Thoracic aorta (tissue), 2 donors: ENCODE results near the gene SH3RF1. TPM values are rescaled to one million over a fixed set of nuclear protein-coding genes. Genes with fewer than 3 reads are reported as not detected.
"Not testable (repeated sequence)": the region's sequence is repeated elsewhere in the genome, so short reads cannot be mapped to it uniquely, and the experiment has no call there.

ENCODE experiments used
- ATAC-seq: fragments of 150-250 bp; one replicate; pipeline ENCODE4 v1.8.0; 2017; ENCODE audit warnings: low read depth; ENCODE audit not compliant: insufficient number of reproducible peaks, low FRiP score
- DNase-seq: peaks from one replicate; pipeline ENCODE4 v3.0.0-alpha.2; 2020; ENCODE audit warnings: low spot score
- H3K27ac ChIP-seq, 2 donors: fragments of 200-600 bp; sonication (generic); 1 replicate in 1 of 2; 2 replicates in 1 of 2; pipeline ENCODE4 v1.5.1; 2016; ENCODE audit warnings: mild to moderate bottlenecking in 2 of 2, moderate library complexity in 2 of 2
- H3K27me3 ChIP-seq: fragments of 200-600 bp; sonication (generic); replicated peaks from 2 replicates; pipeline ENCODE4 v1.6.0; 2016; ENCODE audit warnings: mild to moderate bottlenecking; ENCODE audit not compliant: insufficient read depth
- H3K36me3 ChIP-seq: fragments of 200-600 bp; sonication (generic); one replicate; pipeline ENCODE4 v1.5.1; 2016
- H3K4me1 ChIP-seq, 2 donors: fragments of 200-600 bp; sonication (generic); 1 replicate in 1 of 2; 2 replicates in 1 of 2; pipeline versions ENCODE4 v1.5.1 to v1.6.0; 2016; ENCODE audit warnings: low read depth in 2 of 2, mild to moderate bottlenecking in 1 of 2; ENCODE audit not compliant: control insufficient read depth in 1 of 2
- H3K4me3 ChIP-seq: fragments of 200-600 bp; sonication (generic); 2 replicates; pipeline ENCODE4 v1.5.1; 2016; ENCODE audit warnings: mild to moderate bottlenecking
- H3K9me3 ChIP-seq: fragments of 200-600 bp; sonication (generic); 2 replicates; pipeline ENCODE4 v1.5.1; 2016
- total RNA-seq, 2 donors: library from RNA; depleted of rRNA; stranded (reverse); fragments of >200 nt; gene quantifications; one replicate each; pipeline versions ENCODE4 v1.1.0 to v1.2.3, GENCODE V29; 2016
- TF ChIP-seq, protein P1 (sequence below): fragments of 200-600 bp; sonication (generic); IDR thresholded peaks from one replicate; pipeline ENCODE4 v1.5.1; 2019; ENCODE audit warnings: antibody characterized with exemption

The SH3RF1 gene
- total RNA-seq, 2 donors from 2014 or later: 21.9 to 24.6 TPM

DNA sequence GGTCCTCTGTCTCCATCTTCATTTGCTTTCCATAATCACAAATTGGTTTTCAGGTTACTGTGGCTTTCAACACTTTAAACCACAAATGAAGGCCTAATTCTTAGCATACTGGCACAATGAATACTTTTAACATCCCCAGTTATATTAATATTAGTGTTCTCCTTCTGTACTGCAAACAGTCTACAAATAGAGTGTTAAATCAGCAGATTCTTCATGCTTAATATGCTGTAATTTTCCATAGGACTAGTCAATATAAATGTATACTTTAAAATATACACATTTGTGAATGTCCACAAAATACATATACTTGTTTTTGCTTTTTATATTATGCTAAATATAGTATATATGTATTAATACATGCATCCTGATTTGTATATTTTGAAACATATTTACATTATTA is 72.6 kb downstream of the SH3RF1 start:
- Histone ChIP-seq H3K27ac (no peak overlapping the region), H3K4me3 (no peak overlapping the region), H3K4me1 (peaks cover 14 to 29% of the 10 kb centered on the region in 2 donors), H3K27me3 (no peaks in the 10 kb centered on the region), H3K9me3 (peaks cover 5% of the 10 kb centered on the region), H3K36me3 (no peaks in the 10 kb centered on the region)
- DNase-seq (no peak), ATAC-seq (no peak)
- TF ChIP-seq, protein P1, sequence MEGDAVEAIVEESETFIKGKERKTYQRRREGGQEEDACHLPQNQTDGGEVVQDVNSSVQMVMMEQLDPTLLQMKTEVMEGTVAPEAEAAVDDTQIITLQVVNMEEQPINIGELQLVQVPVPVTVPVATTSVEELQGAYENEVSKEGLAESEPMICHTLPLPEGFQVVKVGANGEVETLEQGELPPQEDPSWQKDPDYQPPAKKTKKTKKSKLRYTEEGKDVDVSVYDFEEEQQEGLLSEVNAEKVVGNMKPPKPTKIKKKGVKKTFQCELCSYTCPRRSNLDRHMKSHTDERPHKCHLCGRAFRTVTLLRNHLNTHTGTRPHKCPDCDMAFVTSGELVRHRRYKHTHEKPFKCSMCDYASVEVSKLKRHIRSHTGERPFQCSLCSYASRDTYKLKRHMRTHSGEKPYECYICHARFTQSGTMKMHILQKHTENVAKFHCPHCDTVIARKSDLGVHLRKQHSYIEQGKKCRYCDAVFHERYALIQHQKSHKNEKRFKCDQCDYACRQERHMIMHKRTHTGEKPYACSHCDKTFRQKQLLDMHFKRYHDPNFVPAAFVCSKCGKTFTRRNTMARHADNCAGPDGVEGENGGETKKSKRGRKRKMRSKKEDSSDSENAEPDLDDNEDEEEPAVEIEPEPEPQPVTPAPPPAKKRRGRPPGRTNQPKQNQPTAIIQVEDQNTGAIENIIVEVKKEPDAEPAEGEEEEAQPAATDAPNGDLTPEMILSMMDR: no peak

DNA sequence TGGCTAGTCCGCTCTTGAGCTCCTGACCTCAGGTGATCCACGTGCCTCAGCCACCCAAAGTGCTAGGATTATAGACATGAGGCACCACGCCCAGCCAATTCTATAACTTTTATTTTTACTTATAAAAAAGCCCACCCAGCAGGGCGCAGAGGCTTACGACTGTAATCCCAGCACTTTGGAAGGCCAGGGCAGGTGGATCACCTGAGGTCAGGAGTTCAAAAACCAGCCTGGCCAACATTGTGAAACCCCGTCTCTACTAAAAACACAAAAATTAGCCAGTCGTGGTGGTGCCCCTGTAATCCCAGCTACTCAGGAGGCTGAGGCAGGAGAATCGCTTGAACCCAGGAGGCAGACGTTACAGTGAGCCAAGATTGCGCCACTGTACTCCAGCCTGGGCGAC is 73.5 kb downstream of the SH3RF1 start:
- not testable (repeated sequence) for ATAC-seq, DNase-seq, H3K27me3 ChIP-seq, H3K4me3 ChIP-seq, H3K9me3 ChIP-seq, H3K27ac ChIP-seq, H3K36me3 ChIP-seq
- H3K4me1 ChIP-seq: peaks cover 6 to 19% of the 10 kb centered on the region in 2 donors

DNA sequence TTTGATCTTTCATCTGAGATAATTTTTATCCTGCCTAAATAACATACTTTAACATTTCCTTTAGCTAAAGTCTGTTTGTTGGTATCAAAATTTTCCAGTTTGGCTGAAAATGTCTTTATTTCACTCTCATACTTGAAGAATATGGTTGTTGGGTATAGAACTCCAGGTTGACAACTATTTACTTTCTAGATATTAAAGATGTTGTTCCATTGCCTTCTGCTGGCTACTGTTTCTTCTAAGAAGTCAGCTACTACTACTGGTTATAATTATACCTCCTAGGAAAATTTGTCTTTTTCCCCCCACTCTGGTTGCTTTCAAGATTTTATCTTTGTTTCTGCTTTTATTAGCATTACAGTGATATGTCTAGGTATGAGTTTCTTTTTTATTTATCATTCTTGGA is 75.7 kb downstream of the SH3RF1 start:
- H3K27me3 ChIP-seq: no peaks in the 10 kb centered on the region
- H3K4me3 ChIP-seq: no peak overlapping the region
- no peak for ATAC-seq
- H3K36me3 ChIP-seq: no peaks in the 10 kb centered on the region
- H3K9me3 ChIP-seq: peaks cover 5% of the 10 kb centered on the region
- no peaks in the 10 kb centered on the region for H3K4me1 ChIP-seq
- no peak for DNase-seq
- no peak overlapping the region for H3K27ac ChIP-seq
- TF ChIP-seq, protein P1: no peak

DNA sequence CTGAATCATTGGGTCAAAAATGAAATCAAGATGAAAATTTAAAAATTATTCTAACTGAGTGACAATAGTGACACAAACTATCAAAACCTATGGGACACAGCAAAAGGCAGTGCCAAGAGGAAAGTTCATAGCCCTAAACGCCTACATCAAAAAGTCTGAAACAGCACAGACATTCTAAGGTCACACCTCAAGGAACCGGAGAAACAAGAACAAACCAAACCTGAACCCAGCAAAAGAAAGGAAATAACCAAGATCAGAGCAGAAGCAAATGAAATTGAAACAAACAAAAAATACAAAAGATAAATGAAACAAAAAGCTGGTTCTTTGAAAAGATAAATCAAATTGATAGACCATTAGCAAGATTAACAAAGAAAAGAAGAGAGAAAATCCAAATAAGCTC is 80.8 kb downstream of the SH3RF1 start:
- H3K36me3 ChIP-seq, ATAC-seq: not testable (repeated sequence)

DNA sequence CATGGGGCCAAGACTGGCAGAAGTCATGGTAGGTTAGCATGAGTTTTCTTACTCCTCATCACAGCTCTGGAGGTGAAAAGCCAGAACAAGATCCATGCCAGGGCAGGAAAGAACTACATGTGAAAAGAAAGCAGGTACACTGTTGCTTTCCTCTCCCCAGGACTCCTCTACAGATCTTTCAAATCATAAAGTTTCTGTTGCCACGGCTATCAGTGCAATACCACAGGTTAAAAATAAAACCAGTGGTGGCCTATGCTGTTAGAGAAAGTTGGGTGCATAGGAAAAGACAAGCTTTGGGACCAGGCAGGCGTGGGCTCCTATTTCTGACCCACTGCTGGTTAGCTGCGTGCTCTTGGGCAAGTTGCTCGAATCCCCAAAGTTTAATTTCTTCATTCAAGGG is 81.4 kb downstream of the SH3RF1 start:
- DNase-seq: no peak
- no peaks in the 10 kb centered on the region for H3K9me3 ChIP-seq
- no peak overlapping the region for H3K4me3 ChIP-seq
- ATAC-seq: no peak
- TF ChIP-seq, protein P1: no peak
- no peak overlapping the region for H3K27ac ChIP-seq
- no peaks in the 10 kb centered on the region for H3K36me3 ChIP-seq
- H3K4me1 ChIP-seq: peaks cover 0 to 23% of the 10 kb centered on the region in 2 donors
- H3K27me3 ChIP-seq: no peaks in the 10 kb centered on the region

More for the DNA sequence above, 80.8 kb downstream of the SH3RF1 start:
- not testable (repeated sequence) for H3K27me3 ChIP-seq, DNase-seq, H3K9me3 ChIP-seq, H3K4me3 ChIP-seq, H3K27ac ChIP-seq
- peaks cover 0 to 17% of the 10 kb centered on the region in 2 donors for H3K4me1 ChIP-seq

DNA sequence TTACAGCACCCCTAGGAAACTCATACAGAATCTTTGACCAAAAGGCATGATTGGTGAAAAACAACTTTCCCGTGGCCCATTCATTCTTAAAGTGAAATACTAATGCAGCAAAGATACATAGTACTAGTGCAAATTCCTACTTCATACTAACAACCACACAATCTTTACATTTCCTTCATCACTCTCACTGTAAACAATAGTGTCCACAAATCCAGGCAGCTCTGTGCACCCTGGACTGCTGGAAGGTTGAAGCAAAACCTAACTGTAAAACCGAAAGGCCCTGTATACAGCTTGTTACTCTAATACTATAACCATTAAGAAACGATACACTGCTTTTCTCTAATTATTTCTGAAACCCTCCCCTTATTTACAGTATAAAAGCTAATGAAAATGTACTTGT is 82.6 kb downstream of the SH3RF1 start:
- no peak for DNase-seq
- no peak overlapping the region for H3K4me3 ChIP-seq
- H3K4me1 ChIP-seq: peaks cover 0 to 34% of the 10 kb centered on the region in 2 donors
- no peaks in the 10 kb centered on the region for H3K36me3 ChIP-seq
- TF ChIP-seq, protein P1: no peak
- no peak for ATAC-seq
- H3K27me3 ChIP-seq: no peaks in the 10 kb centered on the region
- no peaks in the 10 kb centered on the region for H3K9me3 ChIP-seq
- H3K27ac ChIP-seq: no peak overlapping the region
